ENCODE measurements around the gene NAA80.
A peak's percentile ranks its signal among the peaks of the same experiment; 100 is the strongest.

The NAA80 gene

GRCh38 chr3:50304601-50305000 lies 5.4 kb upstream of the NAA80 start:
- TF ChIP-seq EP300 (IDR thresholded peaks at IDR 0.05; ENCODE audit: borderline replicate concordance) (no peak), TAF1 (IDR thresholded peaks at IDR 0.05; ENCODE audit: low read depth) (no peak), REST (IDR thresholded peaks at IDR 0.05; ENCODE audit: low read depth) (no peak), NFIC (IDR thresholded peaks at IDR 0.05) (no peak), CREB1 (IDR thresholded peaks at IDR 0.05; ENCODE audit: low read depth) (no peak), USF1 (IDR thresholded peaks at IDR 0.05) (no peak), ZBTB7A (IDR thresholded peaks at IDR 0.05; ENCODE audit: low read depth) (no peak), EGR1 (IDR thresholded peaks at IDR 0.05) (no peak), CEBPB (IDR thresholded peaks at IDR 0.05) (no peak), TCF12 (IDR thresholded peaks at IDR 0.05; ENCODE audit: low read depth) (no peak), TEAD4 (IDR thresholded peaks at IDR 0.05) (no peak), MAX (IDR thresholded peaks at IDR 0.05) (no peak), YY1 (IDR thresholded peaks at IDR 0.05; ENCODE audit: low read depth) (no peak), FOXM1 (IDR thresholded peaks at IDR 0.05; ENCODE audit: borderline replicate concordance, low read depth) (no peak), RAD21 (IDR thresholded peaks at IDR 0.05; ENCODE audit: low read depth) (no peak)

- TF ChIP-seq RAD21 (IDR thresholded peaks at IDR 0.05; ENCODE audit: low read depth), result peak; percentile 45
- peak; percentile 44; the same call in 1 of the 2 replicates for TF ChIP-seq ZBTB7A (IDR thresholded peaks at IDR 0.05; ENCODE audit: low read depth)
- TF ChIP-seq CREB1 (IDR thresholded peaks at IDR 0.05; ENCODE audit: low read depth), result no peak
- no peak for TF ChIP-seq TEAD4 (IDR thresholded peaks at IDR 0.05)
These were observed 4.0 kb upstream of the NAA80 start, which contains the start of gene HYAL1 for GRCh38 chr3:50303013-50303815. TSS of gene HYAL1 (minus strand) at chr3:50303574. CDS start at chr3:50302956, 618 bp downstream.

- TF ChIP-seq YY1 (IDR thresholded peaks at IDR 0.05; ENCODE audit: low read depth) (no peak), FOXM1 (IDR thresholded peaks at IDR 0.05; ENCODE audit: borderline replicate concordance, low read depth) (no peak), TAF1 (IDR thresholded peaks at IDR 0.05; ENCODE audit: low read depth) (no peak), NFIC (IDR thresholded peaks at IDR 0.05) (no peak), RAD21 (IDR thresholded peaks at IDR 0.05; ENCODE audit: low read depth) (no peak), MAX (IDR thresholded peaks at IDR 0.05) (no peak), USF1 (IDR thresholded peaks at IDR 0.05) (no peak), ZBTB7A (IDR thresholded peaks at IDR 0.05; ENCODE audit: low read depth) (no peak), TCF12 (IDR thresholded peaks at IDR 0.05; ENCODE audit: low read depth) (no peak), CREB1 (IDR thresholded peaks at IDR 0.05; ENCODE audit: low read depth) (no peak), EGR1 (IDR thresholded peaks at IDR 0.05) (no peak), EP300 (IDR thresholded peaks at IDR 0.05; ENCODE audit: borderline replicate concordance) (no peak), TEAD4 (IDR thresholded peaks at IDR 0.05) (no peak), CEBPB (IDR thresholded peaks at IDR 0.05) (no peak), REST (IDR thresholded peaks at IDR 0.05; ENCODE audit: low read depth) (no peak)
These were observed 3.1 kb upstream of the NAA80 start for GRCh38 chr3:50302095-50303012.

- no peak for TF ChIP-seq ZBTB7A (IDR thresholded peaks at IDR 0.05; ENCODE audit: low read depth)
- no peak for TF ChIP-seq NFIC (IDR thresholded peaks at IDR 0.05)
- TF ChIP-seq CEBPB (IDR thresholded peaks at IDR 0.05), result no peak
- TF ChIP-seq FOXM1 (IDR thresholded peaks at IDR 0.05; ENCODE audit: borderline replicate concordance, low read depth), result no peak
- no peak for TF ChIP-seq USF1 (IDR thresholded peaks at IDR 0.05)
These were observed 1.6 kb upstream of the NAA80 start for GRCh38 chr3:50300681-50301254.
